22Rv1 (cell line): Measurements from ENCODE around the gene RIOX2.

Source experiments
- H3K27ac ChIP-seq: fragments of 450-650 bp; 2 replicates; pipeline ENCODE4 v1.5.1; 2017
- CTCF ChIP-seq: fragments of 450-650 bp; IDR thresholded peaks from 2 replicates; pipeline ENCODE4 v1.5.1; 2017; ENCODE audit warnings: mild to moderate bottlenecking
- ZFX ChIP-seq: fragments of 450-650 bp; IDR thresholded peaks from 2 replicates; pipeline ENCODE4 v1.6.1; 2017; ENCODE audit warnings: antibody characterized with exemption, borderline replicate concordance

Gene RIOX2

DNA sequence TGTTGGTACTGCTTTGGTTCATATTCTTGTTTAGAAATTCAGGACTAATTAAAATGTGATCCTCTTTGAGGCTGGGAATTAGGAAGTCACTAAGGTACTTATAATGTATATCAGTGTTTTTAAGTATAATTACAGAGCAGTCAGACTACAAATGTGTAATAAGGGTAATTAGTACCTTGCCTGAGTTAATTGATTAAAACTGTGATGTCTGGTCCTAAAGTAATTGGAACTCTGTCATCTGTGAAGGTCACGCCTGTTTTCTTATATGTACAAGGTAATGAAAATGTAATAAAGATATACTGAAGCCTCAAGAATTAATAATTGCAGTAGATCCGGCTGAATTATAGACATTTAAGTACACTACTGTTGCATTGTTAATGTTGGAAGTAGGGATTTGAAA, 32.8 kb downstream of the RIOX2 start:
- no peak for TF ChIP-seq ZFX
- TF ChIP-seq CTCF = no peak
- H3K27ac ChIP-seq = no peak overlapping the region

DNA sequence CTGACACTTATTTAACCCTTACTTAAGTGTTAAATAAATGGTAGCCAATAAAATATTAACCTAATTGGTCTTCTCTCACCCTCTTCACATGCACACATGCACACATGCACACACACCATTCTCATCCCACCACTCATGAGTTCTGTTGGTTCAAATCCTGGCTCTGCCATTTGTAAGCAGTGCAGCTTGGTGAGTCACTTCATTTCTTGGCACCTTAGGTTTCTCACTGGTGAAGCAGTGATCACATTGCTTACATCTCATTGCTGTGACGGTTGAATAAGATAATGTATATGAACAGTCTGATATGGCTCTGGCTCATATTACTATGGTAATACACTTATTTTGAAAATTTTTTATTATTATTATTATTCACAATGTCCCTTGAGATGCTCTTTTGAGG, 33.8 kb downstream of the RIOX2 start:
- H3K27ac ChIP-seq = no peak overlapping the region
- TF ChIP-seq CTCF (no peak), ZFX (no peak)

DNA sequence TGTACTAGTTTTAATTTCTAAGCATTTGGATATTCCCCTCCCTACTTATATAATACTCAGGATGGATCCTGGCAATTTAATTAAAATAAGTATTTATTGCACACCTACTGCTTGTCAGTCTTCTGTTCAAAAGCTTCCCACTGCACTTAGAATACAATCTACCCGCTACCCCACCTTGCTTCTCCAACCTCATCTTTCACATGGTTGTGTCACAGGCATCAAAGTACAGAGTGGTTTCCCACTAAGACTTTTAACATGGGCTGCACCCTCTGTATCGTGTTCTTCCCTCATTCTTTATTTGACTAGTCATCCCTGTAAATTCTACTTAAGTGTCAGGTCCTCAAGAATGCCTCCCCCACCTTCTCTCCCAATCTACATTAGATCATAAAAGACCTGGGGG, 35.0 kb downstream of the RIOX2 start:
- H3K27ac ChIP-seq = no peak overlapping the region
- no peak for TF ChIP-seq ZFX
- TF ChIP-seq CTCF = no peak

GRCh38 chr3:97935842-97936241, 36.4 kb downstream of the RIOX2 start:
- TF ChIP-seq CTCF = no peak
- no peak for TF ChIP-seq ZFX
- H3K27ac ChIP-seq = no peak overlapping the region

DNA sequence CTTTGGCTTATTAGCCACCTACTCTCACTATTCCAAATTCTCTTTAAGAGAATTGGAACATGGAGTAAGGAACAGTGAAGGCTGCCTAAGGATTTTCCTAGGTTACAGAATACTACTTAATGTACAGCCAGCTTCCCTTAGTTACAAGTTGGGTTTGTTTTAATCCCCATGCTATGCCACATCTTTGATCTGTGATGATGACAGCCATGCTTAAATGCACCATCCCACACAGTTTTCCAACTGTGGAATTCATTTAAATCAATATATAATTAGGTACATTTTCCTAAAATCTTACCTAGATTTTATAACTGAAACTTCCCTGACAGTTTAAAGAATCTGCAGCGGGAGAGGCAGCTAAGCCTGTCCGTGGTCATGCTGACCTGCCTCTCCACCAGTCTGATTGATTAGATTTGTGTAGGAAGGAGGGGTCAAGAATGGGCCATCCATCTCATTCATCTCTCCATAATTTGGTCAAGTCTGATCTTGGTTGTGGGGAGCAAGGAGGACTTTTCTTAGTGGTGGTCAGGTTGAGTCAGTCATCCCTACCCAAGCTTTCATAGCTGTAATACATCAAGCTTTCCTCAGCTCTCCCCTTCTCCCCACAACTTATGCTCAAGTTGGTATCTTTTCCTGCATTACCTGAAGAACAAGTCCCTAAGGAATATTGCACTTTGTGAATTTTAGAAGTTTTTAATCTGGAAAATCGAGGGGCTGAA, 37.1 kb downstream of the RIOX2 start:
- TF ChIP-seq CTCF (no peak), ZFX (no peak)
- no peak overlapping the region for H3K27ac ChIP-seq

DNA sequence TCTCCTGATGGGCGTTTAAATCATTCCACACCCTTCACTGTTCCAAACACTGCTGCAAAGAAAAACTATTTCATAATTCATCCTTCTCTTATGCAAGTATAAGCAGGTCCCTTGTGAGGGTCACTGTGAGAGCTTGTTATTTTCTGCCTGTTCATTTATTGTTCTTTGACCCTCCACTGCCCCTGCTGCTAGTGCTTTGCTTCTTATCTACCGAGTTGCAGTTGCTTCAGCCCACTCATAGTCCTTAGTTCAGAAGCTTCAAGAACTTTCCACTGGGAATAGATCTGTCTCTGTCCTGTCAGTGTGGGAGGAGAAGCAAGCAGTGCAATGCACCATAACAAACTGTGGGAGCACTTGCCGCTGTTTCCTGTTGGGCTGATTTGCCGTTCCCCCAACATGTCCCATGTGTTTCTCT, 39.8 kb downstream of the RIOX2 start:
- TF ChIP-seq CTCF (no peak), ZFX (no peak)
- H3K27ac ChIP-seq = no peak overlapping the region

DNA sequence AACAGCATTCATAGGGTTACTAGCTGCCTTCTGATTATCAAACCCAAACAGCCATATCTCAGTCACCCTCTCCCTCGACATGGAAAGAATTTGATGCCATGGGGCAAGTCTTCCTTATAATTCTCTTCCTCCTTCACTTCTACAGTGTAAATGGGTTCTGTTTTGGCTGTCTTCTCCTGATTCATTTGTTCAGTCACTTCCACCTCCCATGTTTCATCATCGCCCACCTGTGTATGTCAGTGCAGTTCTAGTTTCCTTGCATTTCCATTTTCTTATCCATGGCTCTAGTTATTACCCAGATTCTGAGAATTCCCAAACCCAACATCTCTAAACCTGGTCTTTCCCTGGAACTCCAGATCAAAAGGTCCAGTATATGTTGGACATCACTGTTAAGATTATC, 41.0 kb downstream of the RIOX2 start:
- no peak overlapping the region for H3K27ac ChIP-seq
- TF ChIP-seq CTCF = no peak
- TF ChIP-seq ZFX = no peak
